Gastrocnemius medialis (tissue), 4 donors: Measurements from ENCODE around the gene SLC10A7. TPM values are rescaled to one million over a fixed set of nuclear protein-coding genes. Genes with fewer than 3 reads are reported as not detected.

Source experiments
- ATAC-seq, 2 donors: fragments of 150-250 bp; one replicate each; pipeline ENCODE4 v1.9.1; 2016
- DNase-seq, 2 donors: peaks; one replicate each; pipeline ENCODE4 v3.0.0-alpha.2; 2019
- H3K27ac ChIP-seq, 4 donors: fragments of 200-600 bp; sonication (generic); 1 replicate in 1 of 4; 2 replicates in 3 of 4; pipeline ENCODE4 v1.5.1; 2016 to 2018; ENCODE audit warnings: mild to moderate bottlenecking in 2 of 4, moderate library complexity in 1 of 4
- H3K27me3 ChIP-seq, 3 donors: fragments of 200-600 bp; sonication (generic) in 2 of 3; 1 replicate in 1 of 3; 2 replicates in 2 of 3; pipeline versions ENCODE4 v1.5.1 to v1.6.0; 2016 to 2019; ENCODE audit warnings: mild to moderate bottlenecking in 1 of 3, moderate library complexity in 1 of 3
- H3K36me3 ChIP-seq, 2 donors: fragments of 200-600 bp; sonication (generic) in 1 of 2; one replicate each; pipeline ENCODE4 v1.5.1; 2017 to 2018
- H3K4me1 ChIP-seq, 2 donors: fragments of 200-600 bp; sonication (generic) in 1 of 2; one replicate each; pipeline ENCODE4 v1.5.1; 2016 to 2017; ENCODE audit warnings: mild to moderate bottlenecking in 2 of 2
- H3K4me3 ChIP-seq, 4 donors: fragments of 200-600 bp; sonication (generic) in 3 of 4; 1 replicate in 1 of 4; 2 replicates in 3 of 4; pipeline ENCODE4 v1.5.1; 2016 to 2019; ENCODE audit warnings: mild to moderate bottlenecking in 2 of 4
- H3K9me3 ChIP-seq, 3 donors: fragments of 200-600 bp; sonication (generic) in 2 of 3; 1 replicate in 1 of 3; 2 replicates in 2 of 3; pipeline ENCODE4 v1.5.1; 2016 to 2019
- CTCF ChIP-seq, 5 experiments: fragments of 450-650 bp in 3 of 5; fragments of 200-600 bp in 2 of 5; sonication (generic) in 2 of 5; IDR thresholded peaks in 4 of 5; conservative IDR thresholded peaks in 1 of 5; 1 replicate in 4 of 5; 2 replicates in 1 of 5; pipeline ENCODE4 v1.5.1; 2016 to 2019; ENCODE audit warnings: antibody characterized with exemption in 5 of 5, mild to moderate bottlenecking in 3 of 5, moderate library complexity in 3 of 5
- POLR2A ChIP-seq, 2 donors: fragments of 450-650 bp; IDR thresholded peaks; one replicate each; pipeline ENCODE4 v1.6.1; 2017; ENCODE audit warnings: antibody characterized with exemption in 2 of 2, mild to moderate bottlenecking in 2 of 2, moderate library complexity in 2 of 2
- in situ Hi-C, 4 donors: fragments of 200-750 bp; cut with MboI; loops; one replicate each; pipeline versions ENCODE4 v1.15.0 to v1.8.0; 2017; ENCODE audit warnings: low sequenced_read_pairs in 4 of 4
- intact Hi-C: fragments of 100-400 bp; cut with DNase I; formaldehyde crosslinking; loops from one replicate; pipeline ENCODE4 v1.15.1; 2023; ENCODE audit warnings: low total_unique reads
- total RNA-seq, 4 donors: library from RNA; depleted of rRNA; stranded (reverse); fragments of >200 nt; gene quantifications; one replicate each; pipeline versions ENCODE4 v1.1.0 to v1.2.3, GENCODE V29; 2016

SLC10A7 gene
- total RNA-seq, 4 donors from 2014 or later = 2.1 to 6.0 (median 2.3) TPM

GRCh38 chr4:146511381-146511780 lies 10.4 kb downstream of the SLC10A7 start:
- H3K4me3 ChIP-seq = no peak overlapping the region
- ATAC-seq = no peak
- no peak overlapping the region for H3K27ac ChIP-seq
- no peak for DNase-seq
- H3K4me1 ChIP-seq = no peaks in the 10 kb centered on the region
- no peaks in the 10 kb centered on the region for H3K36me3 ChIP-seq
- intact Hi-C loops = no loop called here
- in situ Hi-C loops = no loop called here
- no peaks in the 10 kb centered on the region for H3K9me3 ChIP-seq
- H3K27me3 ChIP-seq = no peaks in the 10 kb centered on the region
- TF ChIP-seq POLR2A (IDR thresholded peaks at IDR 0.05) = no peak
- TF ChIP-seq CTCF (IDR thresholded peaks at IDR 0.05 in 4 of 5, conservative IDR thresholded peaks at IDR 0.05 in 1 of 5) = no peak

GRCh38 chr4:146510942-146511341 lies 10.8 kb downstream of the SLC10A7 start:
- H3K4me1 ChIP-seq = no peaks in the 10 kb centered on the region
- H3K27me3 ChIP-seq = no peaks in the 10 kb centered on the region
- no peak overlapping the region for H3K27ac ChIP-seq
- H3K36me3 ChIP-seq = no peaks in the 10 kb centered on the region
- intact Hi-C loops (no loop called here), in situ Hi-C loops (no loop called here)
- ATAC-seq (no peak), DNase-seq (no peak)
- H3K4me3 ChIP-seq = no peak overlapping the region
- no peak for TF ChIP-seq CTCF (IDR thresholded peaks at IDR 0.05 in 4 of 5, conservative IDR thresholded peaks at IDR 0.05 in 1 of 5)
- H3K9me3 ChIP-seq = no peaks in the 10 kb centered on the region

GRCh38 chr4:146508229-146508939 lies 13.4 kb downstream of the SLC10A7 start:
- no peaks in the 10 kb centered on the region for H3K36me3 ChIP-seq
- in situ Hi-C loops = no loop called here
- H3K4me1 ChIP-seq = no peaks in the 10 kb centered on the region
- H3K9me3 ChIP-seq = no peaks in the 10 kb centered on the region
- DNase-seq (no peak), ATAC-seq (no peak)
- intact Hi-C loops = no loop called here
- no peaks in the 10 kb centered on the region for H3K27me3 ChIP-seq
- H3K4me3 ChIP-seq = no peak overlapping the region
- no peak overlapping the region for H3K27ac ChIP-seq
- TF ChIP-seq CTCF (IDR thresholded peaks at IDR 0.05 in 4 of 5, conservative IDR thresholded peaks at IDR 0.05 in 1 of 5) (no peak), POLR2A (IDR thresholded peaks at IDR 0.05) (no peak)

- in situ Hi-C loops = no loop called here
- intact Hi-C loops = no loop called here
- no peak for TF ChIP-seq POLR2A (IDR thresholded peaks at IDR 0.05)
- no peak for TF ChIP-seq CTCF (IDR thresholded peaks at IDR 0.05 in 4 of 5, conservative IDR thresholded peaks at IDR 0.05 in 1 of 5)
- Histone ChIP-seq H3K9me3 (no peaks in the 10 kb centered on the region), H3K4me1 (no peaks in the 10 kb centered on the region), H3K36me3 (peaks cover 0 to 5% of the 10 kb centered on the region in 2 donors), H3K27me3 (no peaks in the 10 kb centered on the region), H3K27ac (no peak overlapping the region), H3K4me3 (no peak overlapping the region)
- no peak for ATAC-seq
- no peak for DNase-seq
Measured at GRCh38 chr4:146507632-146508031, 14.1 kb downstream of the SLC10A7 start.

- Histone ChIP-seq H3K4me1 (no peaks in the 10 kb centered on the region), H3K36me3 (peaks cover 0 to 19% of the 10 kb centered on the region in 2 donors), H3K27me3 (no peaks in the 10 kb centered on the region), H3K9me3 (no peaks in the 10 kb centered on the region), H3K4me3 (no peak overlapping the region), H3K27ac (no peak overlapping the region)
- intact Hi-C loops (no loop called here), in situ Hi-C loops (no loop called here)
- TF ChIP-seq POLR2A (IDR thresholded peaks at IDR 0.05) (no peak), CTCF (IDR thresholded peaks at IDR 0.05 in 4 of 5, conservative IDR thresholded peaks at IDR 0.05 in 1 of 5) (no peak)
- no peak for DNase-seq
- no peak for ATAC-seq
Measured at GRCh38 chr4:146506272-146506671, 15.5 kb downstream of the SLC10A7 start.
